Measurements from ENCODE around the gene TGFBI. TPM values are rescaled to one million over a fixed set of nuclear protein-coding genes. Genes with fewer than 3 reads are reported as not detected.

TGFBI gene
- total and polyA plus RNA-seq, 12 donors = 26.8 to 200 (median 104) TPM

GRCh38 chr5:136087961-136088871 is 59.4 kb downstream of the TGFBI start:
- peak; percentile 81 to 95 (median 92) for DNase-seq
- Histone ChIP-seq H3K4me3 (peak overlapping the region in 1 of 4 donors; percentile 25), H3K27me3 (no peaks in the 10 kb centered on the region), H3K36me3 (replicated peaks in 1 of 2) (no peaks in the 10 kb centered on the region), H3K27ac (peak overlapping the region in 4 of 5 donors; percentile 38 to 92 (median 74)), H3K9me3 (replicated peaks in 1 of 3) (no peaks in the 10 kb centered on the region), H3K4me1 (replicated peaks in 1 of 2) (peaks cover 5 to 24% of the 10 kb centered on the region in 2 donors)
- TF ChIP-seq CTCF (IDR thresholded peaks at IDR 0.05) (no peak), POLR2A (IDR thresholded peaks at IDR 0.05) (no peak)
- WGBS, 4 donors = 33 to 43% (median 37%) methylated on average over 16 of the region's 16 CpGs
- intact Hi-C loops (cut with DNase I) = loop anchor here in 1 of 2 donors (10.0 kb wide), 1 partner anchor 143 kb away; no protein-coding TSS in a partner anchor

- H3K4me1 ChIP-seq (replicated peaks in 1 of 2) = peaks cover 5 to 24% of the 10 kb centered on the region in 2 donors
- WGBS, 4 donors = 16 to 28% (median 22%) methylated on average over 7 of the region's 7 CpGs
- TF ChIP-seq CTCF (IDR thresholded peaks at IDR 0.05) = no peak
- no peak for TF ChIP-seq POLR2A (IDR thresholded peaks at IDR 0.05)
- peak; percentile 59 to 86 (median 75) for DNase-seq
- no peaks in the 10 kb centered on the region for H3K27me3 ChIP-seq
- intact Hi-C loops (cut with DNase I) = loop anchor here (10.0 kb wide), 2 partner anchors 85 to 145 kb away; no protein-coding TSS in a partner anchor
- H3K4me3 ChIP-seq = no peak overlapping the region
- H3K9me3 ChIP-seq (replicated peaks in 1 of 3) = no peaks in the 10 kb centered on the region
- no peaks in the 10 kb centered on the region for H3K36me3 ChIP-seq (replicated peaks in 1 of 2)
- peak overlapping the region in 1 of 5 donors; percentile 92 for H3K27ac ChIP-seq
Measured at GRCh38 chr5:136089791-136090190, 61.0 kb downstream of the TGFBI start.

GRCh38 chr5:136090319-136090718 is 61.5 kb downstream of the TGFBI start:
- H3K36me3 ChIP-seq (replicated peaks in 1 of 2) = no peaks in the 10 kb centered on the region
- no peak for DNase-seq
- no peaks in the 10 kb centered on the region for H3K27me3 ChIP-seq
- no peaks in the 10 kb centered on the region for H3K9me3 ChIP-seq (replicated peaks in 1 of 3)
- TF ChIP-seq POLR2A (IDR thresholded peaks at IDR 0.05) = no peak
- TF ChIP-seq CTCF (IDR thresholded peaks at IDR 0.05) = no peak
- 94 to 99% (median 95%) methylated on average over 4 of the region's 4 CpGs for WGBS, 4 donors
- peaks cover 5 to 24% of the 10 kb centered on the region in 2 donors for H3K4me1 ChIP-seq (replicated peaks in 1 of 2)
- no peak overlapping the region for H3K4me3 ChIP-seq
- intact Hi-C loops (cut with DNase I) = loop anchor here in 1 of 2 donors (10.0 kb wide), 1 partner anchor 84 kb away; no protein-coding TSS in a partner anchor
- H3K27ac ChIP-seq = no peak overlapping the region

GRCh38 chr5:136094189-136094912 is 65.6 kb downstream of the TGFBI start:
- DNase-seq = no peak
- Histone ChIP-seq H3K4me1 (replicated peaks in 1 of 2) (peaks cover 0 to 11% of the 10 kb centered on the region in 2 donors), H3K27ac (no peak overlapping the region), H3K9me3 (replicated peaks in 1 of 3) (no peaks in the 10 kb centered on the region), H3K27me3 (no peaks in the 10 kb centered on the region), H3K4me3 (no peak overlapping the region), H3K36me3 (replicated peaks in 1 of 2) (no peaks in the 10 kb centered on the region)
- WGBS, 4 donors = 65 to 80% (median 73%) methylated on average over 3 of the region's 3 CpGs
- TF ChIP-seq CTCF (IDR thresholded peaks at IDR 0.05) (no peak), POLR2A (IDR thresholded peaks at IDR 0.05) (no peak)
- intact Hi-C loops (cut with DNase I) = loop anchor here in 1 of 2 donors (10.0 kb wide), 1 partner anchor 80 kb away; no protein-coding TSS in a partner anchor

Data from adrenal gland (tissue), 12 donors.